ENCODE measurements around the gene USHBP1.

The USHBP1 gene

DNA sequence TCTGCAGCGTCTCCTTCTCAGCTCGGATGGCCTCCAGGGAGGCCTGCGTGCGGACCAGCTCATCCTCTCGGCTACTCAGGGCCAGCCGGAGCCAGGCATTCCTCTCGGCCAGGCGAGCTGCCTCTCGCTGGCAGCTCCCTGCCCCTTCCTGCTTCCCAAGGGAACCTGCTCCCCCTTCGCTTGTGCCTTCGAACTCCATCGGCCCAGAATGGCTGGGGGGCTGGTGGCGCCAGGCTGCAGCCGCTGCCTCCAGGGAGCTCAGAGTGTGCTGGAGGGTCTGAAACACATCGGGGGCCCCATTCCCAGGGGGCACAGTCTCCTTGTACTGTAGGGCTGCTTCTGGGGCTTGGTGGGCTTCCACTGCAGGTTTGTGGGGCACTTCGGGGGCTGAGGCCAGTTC, 2.0 kb downstream of the USHBP1 start:
- DNase-seq = no peak

DNA sequence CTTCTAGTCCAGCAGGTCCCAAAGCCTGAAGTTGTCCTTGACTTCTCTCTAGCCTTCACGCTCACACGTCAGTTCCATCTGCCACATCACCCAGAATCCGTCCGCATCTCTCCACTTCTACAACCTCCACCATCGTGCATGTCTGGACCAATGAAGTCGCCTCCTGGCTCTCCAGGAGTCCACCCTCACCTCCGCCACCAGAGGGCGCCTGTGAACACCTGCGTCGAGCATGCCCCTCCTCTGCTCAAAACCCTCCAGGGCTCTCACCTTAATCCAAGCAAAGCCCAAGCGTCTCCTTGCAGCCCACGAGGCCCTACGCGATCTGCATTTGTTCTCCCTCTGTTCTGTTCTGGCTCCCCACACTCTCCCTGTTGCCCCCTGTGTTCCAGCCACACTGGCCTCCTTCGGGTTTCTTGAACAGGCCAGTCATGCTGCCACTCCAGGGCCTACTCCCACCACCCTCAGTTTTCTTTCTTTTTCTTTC, 3.7 kb downstream of the USHBP1 start:
- DNase-seq = peak; percentile 88

DNA sequence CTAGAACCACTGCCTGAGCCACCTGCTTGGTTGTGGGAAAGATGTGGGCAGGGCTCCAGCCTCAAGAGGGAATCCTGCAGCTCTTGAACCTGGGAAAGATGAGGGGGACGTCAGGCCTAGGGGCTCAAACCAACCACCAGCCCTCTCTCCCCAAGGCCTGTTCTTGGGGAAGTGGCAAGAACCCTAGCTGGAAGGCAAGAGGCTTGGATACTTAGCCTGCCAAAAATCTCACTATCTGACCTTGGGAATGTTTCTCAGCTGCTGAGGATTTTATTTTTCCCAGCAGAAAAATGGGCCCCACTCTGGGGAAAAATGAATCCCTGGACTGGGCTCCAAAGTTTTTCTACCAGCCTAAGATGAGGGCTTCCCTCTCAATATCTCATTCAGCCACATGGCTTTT, 4.6 kb downstream of the USHBP1 start:
- DNase-seq = no peak

DNA sequence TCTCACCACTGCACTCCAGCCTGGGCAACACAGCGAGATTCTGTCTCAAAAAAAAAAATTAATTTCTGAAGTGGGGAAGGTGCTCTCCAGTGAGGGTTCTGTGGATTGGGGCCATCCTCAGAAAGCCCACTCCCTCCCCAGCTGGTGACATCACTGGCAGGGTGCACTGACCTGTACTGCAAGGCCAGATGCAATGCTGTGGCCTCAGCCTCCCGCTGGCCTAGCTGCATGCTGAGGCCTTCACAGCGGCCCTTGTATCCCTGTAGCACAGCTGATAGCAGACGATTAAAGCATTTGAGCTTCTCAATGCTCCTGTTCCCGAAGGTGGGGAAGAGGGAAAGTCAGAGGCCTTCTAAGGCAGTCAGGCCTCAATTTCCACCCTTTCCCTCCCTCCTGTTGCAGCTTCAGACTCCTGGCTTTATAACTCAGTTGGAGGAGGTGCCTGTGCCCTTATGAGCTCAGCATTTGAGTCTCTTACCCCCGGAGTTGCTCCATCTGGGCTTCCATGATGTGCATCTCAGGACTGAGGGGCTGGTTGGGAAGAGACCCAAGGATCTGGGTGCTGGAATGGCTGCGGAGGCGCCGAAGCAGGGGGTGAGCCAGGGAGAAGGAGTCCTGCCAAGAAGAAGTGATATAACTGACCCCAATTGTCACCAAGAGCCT, 5.3 kb downstream of the USHBP1 start:
- DNase-seq = no peak

DNA sequence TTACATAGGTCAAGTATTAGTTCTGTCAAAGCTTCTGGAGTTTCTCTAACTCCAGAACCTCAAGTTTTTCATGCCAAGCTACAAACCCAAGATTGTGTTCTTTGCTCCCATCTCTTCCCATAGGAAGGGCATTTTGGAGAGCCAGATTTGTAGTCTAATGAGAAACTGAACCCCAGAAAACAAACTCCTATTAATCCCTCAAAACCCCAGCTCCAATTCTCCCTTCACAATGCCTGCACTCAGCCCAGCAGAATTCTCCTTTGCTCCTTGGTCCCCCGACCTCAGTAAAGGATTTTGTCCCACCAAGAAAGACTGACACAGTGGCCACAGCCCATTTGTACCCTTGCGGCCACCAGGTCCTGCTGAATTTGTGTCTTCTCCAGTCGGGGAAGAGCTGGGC, 8.4 kb downstream of the USHBP1 start:
- DNase-seq = no peak

DNA sequence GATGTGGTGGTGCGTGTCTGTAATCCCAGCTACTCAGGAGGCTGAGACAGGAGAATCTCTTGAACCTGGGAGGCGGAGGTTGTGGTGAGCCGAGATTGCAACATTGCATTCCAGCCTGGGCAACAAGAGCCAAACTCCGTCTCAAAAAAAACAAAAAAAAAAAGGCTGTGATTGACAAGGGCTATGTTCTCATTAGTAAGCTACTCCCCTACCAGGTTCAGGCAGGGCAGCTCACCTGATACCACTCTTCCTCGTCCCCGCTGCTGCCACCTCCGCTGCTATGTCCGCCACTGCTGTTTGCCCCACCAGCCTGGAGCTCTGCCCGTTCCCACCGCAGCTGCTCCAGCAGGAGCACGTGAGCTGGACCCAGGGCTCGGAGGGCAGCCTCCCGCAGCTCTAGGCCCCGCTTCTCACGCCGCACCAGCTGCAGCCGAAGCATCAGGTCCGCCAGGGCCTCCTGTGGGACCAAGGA, 9.4 kb downstream of the USHBP1 start:
- DNase-seq = no peak

DNA sequence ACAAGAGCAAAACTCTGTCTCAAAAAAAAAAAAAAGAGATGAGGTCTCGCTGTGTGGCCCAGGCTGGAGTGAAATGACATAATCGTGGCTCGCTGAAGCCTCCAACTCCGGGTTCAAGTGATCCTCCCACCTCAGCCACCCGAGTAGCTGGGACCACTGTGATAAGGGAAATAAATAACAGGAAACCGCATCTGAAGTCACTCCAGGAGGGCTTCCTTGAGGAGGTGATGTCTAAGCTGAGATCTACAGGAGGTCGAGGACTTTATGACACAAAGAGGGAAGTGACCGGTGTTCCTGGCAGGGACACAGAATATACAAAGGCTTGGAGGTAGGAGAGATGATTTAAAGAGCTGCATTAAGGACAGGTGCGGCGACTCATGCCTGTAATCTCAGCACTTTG, 9.9 kb downstream of the USHBP1 start:
- DNase-seq = no peak

DNA sequence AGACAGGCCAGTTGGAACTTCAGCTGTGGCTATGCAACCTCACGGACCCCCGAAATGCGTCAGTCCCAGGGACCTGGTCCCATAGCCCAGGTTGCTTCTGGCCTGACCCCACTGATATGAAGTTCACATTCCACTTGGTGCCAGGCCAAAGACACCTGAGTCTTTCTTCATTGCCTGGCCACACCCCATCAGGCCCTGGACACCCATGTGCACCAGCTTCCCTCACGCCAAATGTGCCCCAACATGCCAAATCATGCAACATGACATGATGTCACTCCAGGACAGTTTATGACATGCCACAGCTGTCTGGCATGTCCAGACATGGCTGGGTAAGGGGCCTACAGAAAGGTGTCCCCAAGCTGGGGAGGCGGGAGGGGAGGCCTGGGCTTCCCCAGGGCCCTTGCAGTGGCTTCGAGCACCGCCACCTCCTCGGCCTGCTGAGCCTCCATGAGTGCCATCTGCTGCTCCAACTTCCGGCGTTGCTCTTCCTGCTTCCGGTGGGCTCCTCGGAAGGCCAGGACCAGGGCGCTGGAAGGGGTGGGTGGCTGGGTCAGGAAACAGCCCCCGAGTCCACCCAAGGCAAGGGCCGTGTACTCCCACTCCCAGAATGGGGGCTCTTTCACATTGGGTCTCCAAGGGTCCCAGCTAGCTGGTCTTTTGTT, 14.5 kb downstream of the USHBP1 start:
- no peak for DNase-seq

DNA sequence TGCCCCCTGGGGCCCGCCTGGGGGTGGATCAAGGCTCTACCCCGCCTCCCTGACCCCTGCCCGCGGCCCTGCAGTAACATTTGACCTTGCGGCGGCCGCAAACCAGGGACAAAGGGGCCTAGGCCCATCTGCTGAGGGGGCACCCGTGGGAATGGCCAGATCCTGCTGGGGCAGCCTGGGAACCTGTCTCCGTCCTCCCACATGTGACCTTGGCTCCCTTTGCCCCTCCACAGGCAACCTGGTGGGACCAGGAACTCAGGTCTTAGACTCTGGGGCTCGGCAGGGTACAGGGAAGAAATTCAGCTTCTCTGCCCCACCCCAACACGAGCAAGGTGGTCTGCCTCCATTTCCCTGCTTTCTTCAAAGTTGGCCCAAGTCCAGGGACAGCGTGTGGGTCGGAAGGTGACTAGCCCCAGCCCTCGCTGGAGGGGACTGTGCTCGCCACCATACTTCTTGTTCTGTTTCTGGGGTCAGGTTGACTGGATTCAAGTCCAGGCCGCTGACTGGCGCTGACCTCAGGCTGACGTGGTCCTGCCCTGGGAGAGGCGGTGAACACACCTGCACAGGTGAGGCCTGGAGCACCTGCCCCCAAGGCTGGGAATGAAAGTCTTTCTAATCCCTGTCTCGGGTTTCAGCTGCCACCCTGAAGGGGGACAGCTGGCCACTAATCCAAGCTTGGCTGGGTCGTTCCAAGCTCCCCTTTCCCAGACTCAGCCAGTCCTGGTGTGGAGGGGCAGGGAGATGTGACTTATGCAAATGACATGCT, 16.4 kb downstream of the USHBP1 start:
- DNase-seq = peak; percentile 15

DNA sequence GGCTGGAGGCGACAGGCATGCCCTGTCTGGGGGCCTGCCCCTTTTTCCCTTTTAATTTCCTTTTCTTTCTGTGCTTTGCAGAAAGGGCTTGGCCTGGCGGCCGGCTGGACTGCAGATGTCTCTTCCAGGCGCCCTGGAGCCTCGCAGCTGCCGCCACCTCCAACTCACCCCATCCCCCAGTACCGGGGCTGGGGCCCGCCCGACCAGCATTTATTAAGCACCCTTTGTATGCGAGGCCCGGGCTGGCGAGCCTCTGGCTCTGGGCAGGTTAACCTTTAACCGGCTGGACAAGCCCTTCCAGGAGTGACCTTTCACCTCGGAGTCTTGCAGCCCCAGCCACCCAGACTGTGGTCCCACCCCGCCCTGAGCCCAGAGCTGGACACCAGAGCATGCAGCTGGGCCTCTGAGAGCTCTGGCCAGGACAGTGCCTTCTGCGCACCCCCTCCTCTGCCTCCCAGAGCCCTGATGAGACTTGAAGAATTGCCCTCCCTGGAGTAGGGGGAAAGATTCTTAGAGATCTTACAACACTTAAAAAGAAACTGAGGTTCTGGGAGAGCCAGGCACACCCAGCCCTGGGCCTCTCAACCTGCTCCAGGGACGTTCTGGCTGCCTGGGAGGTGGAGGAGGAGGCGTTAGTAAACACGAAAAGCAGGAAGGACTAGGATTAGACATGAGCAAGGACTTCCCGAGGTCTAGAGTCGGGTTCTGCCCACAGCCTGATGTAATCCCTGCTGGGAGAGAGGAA, 17.7 kb downstream of the USHBP1 start:
- DNase-seq = no peak

DNA sequence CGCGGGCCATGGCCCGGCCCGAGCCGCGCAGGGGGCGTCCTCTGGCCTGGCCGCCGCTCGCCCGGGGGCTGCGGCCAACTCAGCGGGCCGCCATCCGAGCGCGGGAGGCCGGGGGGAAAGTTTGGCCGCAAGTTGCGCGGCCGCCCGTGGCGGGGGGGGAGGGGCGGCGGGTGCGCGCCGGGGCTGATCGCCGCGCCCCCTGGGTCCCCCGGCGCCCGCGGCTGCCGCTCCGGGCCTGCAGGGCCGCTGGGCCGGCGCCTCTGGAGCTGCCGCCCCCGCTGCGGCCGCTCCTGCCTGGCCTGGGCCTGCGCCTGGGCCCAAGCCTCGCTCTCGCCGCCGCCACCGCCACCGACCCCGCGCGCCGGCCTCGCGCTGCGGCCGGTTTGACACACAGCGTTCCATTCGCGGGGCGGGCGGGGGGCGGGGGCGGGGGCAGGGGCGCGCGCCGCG, 19.0 kb downstream of the USHBP1 start, which contains the start of gene NR2F6:
TSS of gene NR2F6 (minus strand) at position 385 of the 450 bp plus-strand sequence. CDS start 699 bp downstream, outside the sequence.
- no peak for DNase-seq

DNA sequence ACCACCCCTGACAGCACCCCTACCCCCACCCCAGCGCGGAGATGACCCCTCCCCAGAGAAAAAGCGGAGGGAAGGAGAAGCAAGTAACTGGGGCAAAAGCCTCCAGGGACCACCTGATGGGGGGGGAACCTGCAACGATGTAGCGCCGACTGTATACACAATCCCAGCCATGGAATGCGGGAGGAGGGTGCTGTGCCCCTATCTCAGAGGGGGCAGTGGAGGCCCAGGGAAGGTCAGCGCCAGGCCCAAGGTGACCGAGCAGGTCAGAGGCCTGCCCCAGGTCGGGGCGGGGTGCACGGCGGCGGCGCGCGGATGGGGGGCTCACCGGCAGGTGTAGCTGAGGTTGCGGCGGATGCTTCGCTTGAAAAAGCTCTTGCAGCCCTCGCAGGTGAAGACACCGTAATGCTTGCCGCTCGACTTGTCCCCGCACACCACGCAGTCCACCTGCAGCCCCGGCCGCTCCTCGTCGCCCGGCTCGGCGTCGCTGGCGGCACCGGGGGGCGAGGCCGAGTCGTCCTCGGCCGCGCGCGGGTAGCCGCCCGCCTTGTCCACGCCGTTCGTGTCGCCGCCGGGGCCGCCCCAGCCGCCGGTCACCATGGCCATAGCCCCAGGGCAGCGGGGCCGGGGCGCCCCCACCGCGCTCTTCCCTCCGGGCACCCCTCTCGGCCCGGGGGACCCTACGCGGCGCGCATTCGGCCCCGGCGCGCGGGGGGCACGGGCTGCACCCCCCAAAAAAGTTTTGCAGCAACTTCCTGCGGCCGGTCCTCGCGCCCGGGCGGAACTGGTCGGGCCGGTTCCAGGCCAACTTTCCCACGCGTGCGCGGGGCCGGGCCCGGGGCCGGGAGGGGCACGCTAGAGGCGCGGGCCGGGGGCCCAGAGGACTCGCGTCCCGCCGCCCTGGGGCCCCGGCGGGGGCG, 19.7 kb downstream of the USHBP1 start:
- DNase-seq = peak; percentile 9

DNA sequence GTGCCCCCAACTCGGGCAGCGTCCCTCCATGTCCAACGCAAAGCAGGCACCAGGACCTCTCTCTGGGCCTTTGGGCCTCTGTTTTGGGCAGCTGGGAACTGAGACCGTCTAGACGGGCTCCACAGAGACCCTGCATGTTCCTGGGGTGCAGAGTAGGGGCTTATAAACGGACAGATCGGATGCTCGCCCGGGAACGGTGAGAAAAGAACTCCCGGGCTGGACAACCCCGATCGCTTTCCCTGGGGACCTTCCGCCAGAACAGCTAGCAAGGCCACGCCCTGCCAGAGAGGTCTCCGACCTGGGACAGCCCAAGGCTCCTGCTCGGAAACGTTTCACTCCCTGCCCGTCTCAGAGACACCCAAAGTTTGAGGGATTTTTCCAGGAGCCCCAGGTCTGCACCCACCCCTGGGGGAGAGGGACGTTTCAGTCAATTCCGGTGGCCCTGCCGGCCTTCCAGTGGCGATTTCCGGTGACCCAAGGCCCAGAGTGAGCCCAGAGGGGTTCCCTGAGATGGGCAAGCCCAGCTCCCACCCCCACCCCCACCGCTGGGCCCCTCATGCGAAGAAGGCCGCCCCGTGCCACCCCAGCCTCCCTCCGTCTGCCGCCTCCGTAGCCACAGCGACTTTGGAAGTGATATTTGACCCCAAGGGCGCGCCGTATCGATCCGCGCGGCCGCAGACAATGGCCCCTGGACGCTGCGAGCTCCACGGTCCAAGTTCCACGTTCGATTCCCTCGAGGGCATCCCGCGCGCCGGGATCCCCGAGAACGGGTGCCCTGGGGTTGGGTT, 20.5 kb downstream of the USHBP1 start:
- DNase-seq = no peak

DNA sequence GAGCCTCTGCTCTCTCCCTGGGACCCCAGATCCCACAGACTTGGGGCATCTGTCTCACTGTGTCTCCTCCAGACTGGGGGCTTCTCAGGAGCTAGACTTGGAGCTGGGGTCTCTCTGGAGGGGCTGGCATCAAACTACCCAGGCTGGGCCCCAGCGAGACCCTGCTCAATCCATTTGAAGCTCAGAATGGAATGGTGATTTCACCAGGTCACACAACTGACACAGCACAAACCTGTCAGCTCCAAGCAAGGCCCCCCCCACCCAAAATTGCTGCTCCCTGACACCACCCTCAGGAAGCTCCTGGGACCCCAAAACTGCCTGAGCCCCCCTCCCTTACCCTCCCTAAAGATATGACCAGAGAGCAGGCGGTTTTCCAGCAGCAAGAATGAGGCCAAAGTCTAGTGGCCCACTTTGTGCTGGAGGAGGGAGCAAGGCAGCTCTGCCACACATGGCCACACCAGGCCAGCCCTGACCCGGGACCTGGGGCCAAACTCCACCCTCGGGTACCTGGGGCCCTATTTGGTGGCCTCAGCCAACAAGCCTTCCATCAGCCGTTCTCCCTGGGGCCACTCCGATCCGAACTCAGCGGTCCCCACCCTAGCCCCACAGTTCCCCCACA, 21.2 kb downstream of the USHBP1 start:
- no peak for DNase-seq

DNA sequence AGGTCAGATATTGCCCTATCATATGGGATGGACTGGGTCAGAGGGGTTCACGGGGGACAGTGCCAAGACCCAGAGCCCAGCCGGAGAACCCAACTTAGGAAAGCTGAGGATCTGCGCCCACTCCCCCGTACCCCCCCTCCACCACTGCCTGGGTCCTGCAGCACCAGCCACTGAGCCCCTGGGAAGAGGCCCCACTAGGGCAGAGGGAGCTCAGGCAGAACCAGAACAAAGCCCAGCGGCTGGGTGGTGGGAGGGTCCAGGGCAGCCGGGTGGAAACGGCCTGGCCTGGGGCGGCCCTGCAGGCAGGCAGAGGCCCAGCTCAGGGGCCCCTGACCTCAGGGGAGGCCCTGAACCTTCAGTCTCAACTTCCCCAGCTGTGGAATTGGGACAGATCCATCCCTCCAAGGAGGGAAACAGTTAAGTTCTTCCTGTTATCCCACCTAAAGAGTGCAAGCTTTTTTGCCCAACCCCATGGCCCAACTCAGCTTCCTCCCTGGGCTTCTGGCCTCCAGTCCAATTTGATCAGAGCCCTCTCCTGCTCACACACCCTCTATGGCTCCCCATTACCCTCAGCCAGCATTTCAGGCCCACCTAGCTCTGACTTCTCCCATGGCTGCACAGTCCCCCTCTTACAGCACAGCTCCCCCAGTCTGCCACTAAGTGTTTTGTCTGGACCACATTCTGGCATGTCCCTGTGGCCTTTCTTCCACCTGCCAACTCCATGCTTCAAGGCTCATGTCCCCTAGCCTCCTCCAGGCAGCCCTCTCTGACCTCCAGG, 21.9 kb downstream of the USHBP1 start:
- no peak for DNase-seq

DNA sequence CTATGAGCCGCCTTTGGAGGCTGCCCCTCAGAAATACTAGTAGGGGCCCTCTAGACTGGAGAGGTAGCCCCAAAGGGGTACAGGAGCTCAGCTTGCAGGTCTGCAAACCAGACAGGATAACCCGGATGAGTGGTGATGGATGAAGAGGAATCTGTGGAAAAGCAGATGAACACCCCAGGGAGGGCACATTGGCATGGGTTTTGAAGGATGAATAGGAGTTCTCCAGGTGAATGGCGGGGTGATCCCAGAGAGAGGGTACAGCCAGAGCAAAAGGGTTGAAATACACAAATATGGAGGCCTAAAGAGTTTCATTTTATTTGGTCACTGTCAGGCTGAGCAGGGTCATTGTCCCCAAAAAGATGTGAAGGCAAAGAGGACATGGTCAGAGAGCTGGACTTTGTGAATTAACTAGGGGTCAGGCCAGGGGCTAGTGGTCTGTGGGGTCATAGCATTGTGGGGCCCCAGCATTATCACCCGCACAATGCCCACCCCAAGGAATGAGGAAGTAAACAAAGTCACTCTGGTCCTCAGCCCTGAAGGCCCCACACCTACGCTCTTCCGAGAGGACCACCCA, 23.6 kb downstream of the USHBP1 start:
- DNase-seq = no peak

DNA sequence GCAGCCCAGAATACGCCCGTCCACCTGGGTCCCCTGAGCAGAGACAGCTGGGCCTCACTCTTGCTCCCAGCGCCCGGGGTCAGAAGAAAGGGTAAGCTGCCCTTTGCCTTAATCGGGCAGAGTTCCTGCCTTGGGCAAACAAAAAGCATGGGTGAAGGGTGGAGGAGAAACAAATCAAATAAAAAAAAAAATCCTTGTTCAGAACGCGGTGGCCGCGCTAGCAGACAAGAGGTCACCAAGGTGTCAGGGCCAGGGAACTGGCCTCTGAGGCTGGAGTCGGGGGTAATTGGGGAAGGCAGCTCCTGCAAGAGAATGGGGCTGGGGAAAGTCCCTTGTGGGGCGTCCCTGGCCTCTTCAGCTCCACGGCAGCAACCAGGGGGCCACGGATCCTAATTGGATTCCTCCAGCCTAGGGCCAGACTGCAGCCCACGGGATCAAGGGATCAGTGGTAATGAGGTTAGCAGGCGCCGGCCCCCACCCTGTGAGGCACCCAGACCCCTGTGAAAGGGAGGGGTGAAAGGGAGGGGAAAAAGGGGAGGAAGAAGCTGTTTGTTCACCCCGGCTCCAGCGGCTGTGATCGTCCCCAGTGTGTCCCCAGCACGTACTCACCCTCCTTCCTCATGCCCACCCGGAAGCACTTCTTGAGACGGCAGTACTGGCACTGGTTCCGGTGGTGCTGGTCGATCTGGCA, 24.3 kb downstream of the USHBP1 start:
- DNase-seq = no peak
